Glomerular visceral epithelial cell (primary cell): ENCODE measurements around the gene ENG.
"Not testable (repeated sequence)": the region's sequence is repeated elsewhere in the genome, so short reads cannot be mapped to it uniquely, and the experiment has no call there.

Source experiments
- DNase-seq: peaks from one replicate; pipeline ENCODE4 v3.0.0-alpha.2; 2016; ENCODE audit errors: extremely low spot score

Gene ENG

DNA sequence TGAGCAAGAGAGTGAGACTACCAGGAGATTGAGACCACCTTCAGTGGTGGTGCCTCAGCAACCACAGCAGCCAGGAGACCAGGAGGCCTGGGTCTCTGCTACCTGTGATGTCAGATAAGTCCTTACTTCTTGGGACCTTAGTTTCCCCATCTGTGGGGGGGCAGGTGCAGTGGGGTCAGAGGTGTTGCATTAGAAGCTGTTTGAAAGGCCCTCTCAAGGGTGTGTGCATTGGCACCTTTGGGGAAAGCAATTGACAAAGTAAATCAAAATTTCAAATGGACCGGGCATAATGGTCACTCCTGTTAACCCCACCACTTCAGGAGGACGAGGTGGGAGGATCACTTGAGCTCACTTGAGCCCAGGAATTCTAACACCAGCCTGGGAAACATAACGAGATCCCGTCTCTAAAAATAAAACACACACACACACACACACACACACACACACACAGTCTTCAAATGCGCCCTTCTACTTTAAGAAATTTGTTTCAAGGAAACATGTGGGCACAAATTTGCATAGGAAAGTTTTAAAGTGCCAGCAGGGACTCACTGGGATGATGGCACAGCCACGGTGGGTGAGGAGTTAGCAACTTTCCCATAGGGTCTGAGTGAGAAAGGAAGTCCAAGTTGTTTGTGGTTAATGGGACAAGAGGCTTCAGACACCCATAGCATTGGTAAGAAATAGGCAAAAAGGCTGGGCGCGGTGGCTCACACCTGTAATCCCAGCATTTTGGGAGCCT, 24.4 kb upstream of the ENG start:
- DNase-seq, result no peak

DNA sequence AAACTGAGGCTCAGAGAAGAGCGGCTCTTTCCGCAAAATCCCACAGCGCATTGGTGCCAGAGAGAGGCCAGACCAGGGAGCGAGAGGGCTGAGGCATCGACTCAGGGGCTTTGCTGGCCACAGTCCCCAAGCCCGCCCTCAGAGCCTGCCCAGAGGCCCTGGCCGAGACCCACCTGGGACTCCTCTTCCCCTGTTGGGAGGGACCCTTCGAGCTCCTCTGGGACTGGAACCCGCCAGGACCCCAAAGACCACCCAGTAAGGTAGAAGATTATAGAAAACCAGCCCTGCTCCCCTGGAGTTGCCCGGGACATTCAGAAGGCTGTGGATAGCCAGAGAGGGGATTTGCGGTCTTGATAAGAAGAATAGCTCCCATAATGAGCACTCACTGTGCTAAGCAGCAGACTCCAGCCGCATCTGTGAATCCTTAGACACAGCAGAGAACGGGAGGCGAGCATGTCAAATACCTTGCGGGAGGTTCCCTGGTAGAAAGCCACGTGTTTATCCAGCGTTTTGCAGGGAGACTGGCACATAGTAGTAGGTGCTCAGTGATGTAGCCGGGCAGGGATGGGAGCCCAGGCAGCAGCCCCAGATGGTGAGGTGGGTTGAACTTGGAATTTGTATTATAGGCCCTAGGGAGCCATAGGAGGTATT, 23.7 kb upstream of the ENG start:
- no peak for DNase-seq

DNA sequence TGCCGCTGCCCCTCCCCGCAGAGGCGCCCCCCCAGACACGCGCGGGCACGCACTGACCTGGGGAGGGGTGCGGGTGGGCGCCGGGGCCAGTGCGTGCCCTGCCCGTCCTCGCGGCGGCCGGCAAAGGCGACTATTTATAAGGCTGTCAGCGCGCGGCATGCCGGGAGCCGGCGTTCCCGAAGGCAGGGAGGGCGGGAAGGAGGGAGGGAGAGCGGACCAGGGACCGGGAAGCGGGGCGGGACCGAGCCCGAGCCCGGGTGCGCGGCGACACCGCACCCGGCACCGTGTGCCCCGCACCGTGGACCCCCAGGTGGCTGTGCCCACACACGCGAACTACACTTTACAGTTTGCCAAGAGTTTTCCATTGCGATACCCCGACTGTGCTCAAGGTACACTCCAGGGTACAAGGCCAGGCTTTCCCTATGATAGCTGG, 23.1 kb upstream of the ENG start, which contains the start of gene AK1:
Gene AK1, minus strand, starts transcription at position 110 of the 433 bp plus-strand sequence. CDS start 3,058 bp downstream, outside the sequence.
- DNase-seq, result peak; percentile 68

DNA sequence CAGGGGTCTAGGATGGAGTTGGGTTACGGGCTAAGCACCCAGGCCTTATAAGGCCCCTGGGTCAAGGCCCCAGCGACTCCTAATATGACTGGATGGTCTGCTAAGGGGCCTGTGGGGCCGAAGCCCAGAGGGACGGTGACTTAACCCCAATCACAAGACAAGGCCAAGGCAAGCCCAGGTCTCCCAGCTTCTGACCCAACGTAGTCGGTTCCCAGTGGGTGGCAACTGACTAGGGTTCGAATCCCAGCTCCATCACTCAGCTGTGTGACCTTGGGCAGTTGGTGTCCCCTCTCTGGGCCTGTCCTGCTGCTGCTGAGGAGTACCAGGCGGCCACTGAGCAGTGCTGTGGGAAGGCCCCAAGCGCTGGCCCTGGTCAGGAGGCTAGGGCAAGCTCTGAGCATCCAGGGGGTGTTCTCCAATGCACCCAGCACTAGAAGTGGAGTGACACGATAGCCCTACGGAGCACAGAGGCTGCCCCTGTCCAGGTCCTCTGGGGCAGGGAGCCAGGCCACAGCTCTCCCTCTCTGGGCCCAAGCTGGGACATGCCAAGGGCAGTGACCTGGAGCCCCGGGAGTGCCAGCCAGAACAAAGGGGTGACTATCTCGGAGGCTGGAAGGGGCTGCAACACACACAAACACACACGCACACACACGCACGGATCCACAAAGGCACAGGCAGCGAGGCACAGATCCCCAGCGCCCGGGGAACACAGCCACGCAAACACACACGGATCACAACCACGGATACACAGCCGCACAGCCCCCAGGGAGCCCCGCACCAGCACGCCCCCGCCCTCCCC, 22.5 kb upstream of the ENG start:
- DNase-seq, result no peak

DNA sequence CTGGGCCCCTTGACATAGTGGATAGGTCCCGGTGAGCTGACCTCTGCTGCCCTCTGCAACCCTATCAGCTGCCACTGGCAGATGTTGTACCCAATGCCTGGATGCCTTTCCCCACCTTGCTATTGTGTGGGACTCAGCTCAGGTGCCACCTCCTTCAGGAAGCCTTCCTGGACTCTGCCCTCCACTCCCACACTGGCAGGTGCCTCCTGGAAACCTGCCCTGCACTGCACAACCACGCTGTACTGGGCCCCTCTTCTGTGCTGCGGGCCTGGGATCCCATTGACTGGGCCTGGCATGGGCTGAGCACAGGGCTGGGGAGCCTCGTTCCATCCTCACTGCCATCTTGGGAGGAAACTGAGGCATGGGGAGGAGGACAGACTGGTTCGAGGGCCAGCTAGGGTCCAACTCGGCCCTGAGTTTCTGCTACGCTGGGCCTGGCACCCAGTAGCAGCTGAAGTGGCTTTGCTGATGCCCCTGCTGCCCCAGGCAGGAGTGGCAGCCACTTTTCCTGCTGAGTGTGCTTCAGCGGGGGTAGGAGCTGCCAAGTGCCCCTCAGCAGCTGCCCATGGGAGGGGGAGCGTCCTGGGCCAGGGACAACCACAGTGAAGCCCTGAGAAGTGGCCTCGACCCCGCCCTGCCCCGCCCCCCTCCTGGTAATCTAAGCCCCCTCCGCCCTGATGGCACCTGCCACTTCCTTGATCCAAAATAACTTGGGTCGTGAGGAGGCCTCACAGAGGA, 21.7 kb upstream of the ENG start:
- DNase-seq, result no peak

- no peak for DNase-seq
These were observed 21.0 kb upstream of the ENG start for GRCh38 chr9:127875306-127875966.

GRCh38 chr9:127874301-127875221, 20.1 kb upstream of the ENG start:
- DNase-seq, result no peak

DNA sequence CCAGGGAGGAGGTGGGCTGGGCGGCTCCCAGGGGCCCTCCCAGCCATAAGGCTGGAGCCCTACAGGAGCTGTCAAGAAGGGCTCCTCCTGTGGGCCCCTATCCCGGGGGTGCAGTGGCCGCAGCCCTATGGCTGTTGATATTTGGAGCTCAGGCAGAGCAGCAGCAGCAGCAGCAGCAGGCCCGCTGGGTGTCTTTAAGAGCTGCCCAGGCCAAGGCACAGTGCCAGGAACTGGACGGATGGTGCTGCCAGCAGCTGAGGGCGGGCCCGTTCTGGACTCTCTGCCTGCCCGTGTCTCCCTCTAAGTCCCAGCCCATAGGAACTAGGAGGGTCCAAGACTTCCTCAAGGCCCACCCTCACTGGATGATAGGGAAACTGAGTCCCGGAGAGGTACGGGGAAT, 19.4 kb upstream of the ENG start:
- DNase-seq, result no peak

GRCh38 chr9:127873223-127873691, 18.8 kb upstream of the ENG start:
- DNase-seq, result no peak

DNA sequence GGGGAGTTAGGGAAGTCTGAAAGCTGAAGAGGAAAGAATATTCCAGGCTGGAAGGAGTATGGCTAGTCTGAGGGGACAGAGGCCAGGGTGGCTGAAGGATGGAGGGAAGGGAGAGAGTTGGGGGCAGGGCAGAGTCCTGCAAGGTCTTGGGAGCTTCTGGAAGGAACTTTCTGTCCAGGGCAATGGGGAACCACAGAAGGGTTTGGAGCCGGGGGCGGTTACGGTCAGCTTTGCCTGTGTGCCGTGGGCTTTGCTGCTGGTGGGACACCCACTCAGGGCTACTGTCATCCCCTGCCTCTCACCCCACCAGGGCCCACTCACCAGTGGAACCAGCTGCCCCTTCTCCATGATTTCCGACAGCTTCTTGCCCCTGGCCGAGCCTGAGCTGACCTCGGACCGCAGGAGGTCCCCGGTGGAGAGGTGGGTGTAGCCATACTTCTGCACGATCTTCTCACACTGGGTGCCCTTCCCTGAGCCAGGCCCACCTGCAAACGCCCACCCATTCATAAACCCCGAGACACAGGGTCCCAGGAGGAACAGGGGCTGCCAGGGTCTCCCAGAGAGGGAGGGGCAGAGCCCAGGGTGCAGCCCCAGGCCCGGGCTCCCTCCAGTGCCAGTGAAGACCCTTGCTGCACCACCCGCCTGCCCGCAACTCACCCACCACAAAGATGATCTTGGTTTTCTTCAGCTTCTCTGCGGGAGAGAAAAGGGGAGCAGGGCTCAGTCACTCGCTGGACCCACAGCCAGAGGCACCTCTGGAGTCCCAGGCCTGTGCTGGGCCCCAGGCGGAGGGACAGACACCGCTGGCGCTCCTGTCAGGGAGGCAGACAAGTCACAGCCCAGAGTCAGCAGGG, 18.1 kb upstream of the ENG start:
- no peak for DNase-seq

DNA sequence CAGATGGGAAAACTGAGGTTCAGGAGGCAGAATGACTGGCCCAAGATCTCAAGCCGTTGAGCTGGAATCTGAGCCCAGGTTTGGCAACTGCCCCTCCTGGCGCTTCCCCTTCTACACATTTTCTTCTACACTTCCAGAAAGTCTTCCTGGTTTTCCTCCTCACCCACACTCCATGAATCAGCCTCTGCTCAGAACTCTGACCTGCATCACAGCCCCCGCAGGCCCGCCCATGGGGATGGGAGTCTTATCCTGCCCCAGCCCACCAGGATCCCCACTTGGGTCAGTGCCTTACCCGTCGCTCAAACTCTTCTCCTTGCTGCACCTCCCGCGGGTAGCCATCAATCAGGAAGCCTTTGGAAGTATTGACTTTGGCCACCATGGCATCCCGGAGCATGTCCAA, 17.1 kb upstream of the ENG start:
- DNase-seq, result no peak

DNA sequence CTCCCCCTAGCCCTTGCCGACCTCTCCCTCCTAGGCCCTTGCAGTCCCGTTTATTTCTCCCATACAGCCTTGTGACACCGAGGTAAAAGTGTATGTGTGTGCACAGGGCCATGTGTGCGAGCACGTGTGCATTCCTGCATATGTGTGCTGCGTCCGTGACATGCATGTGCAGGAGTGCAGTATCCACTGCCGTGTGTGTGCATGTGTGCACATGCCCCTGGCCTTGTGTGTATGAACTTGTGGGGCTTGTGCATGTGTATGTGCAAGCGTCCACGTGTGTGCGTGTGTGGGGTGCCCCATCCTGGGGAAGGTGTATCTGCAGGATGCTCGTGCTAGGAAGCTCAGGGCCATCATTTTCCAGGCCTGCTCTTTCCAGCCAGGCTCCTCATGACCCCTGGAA, 16.4 kb upstream of the ENG start:
- no peak for DNase-seq

DNA sequence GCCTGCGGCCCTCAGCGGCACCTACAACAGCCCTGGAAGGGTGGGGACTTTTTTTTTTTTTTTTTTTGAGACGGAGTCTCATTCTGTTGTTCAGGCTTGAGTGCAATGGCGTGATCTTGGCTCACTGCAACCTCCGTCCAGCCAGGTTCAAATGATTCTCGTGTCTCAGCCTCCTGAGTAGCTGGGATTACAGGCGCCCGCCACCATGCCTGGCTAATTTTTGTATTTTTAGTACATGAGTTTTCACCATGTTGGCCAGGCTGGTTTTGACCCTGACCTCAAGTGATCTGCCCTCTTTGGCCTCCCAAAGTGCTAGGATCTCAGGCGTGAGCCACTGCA, 15.7 kb upstream of the ENG start:
- DNase-seq, result not testable (repeated sequence)

GRCh38 chr9:127869310-127870152, 15.1 kb upstream of the ENG start:
- DNase-seq, result peak; percentile 87

GRCh38 chr9:127868278-127868902, 13.9 kb upstream of the ENG start:
- DNase-seq, result no peak

DNA sequence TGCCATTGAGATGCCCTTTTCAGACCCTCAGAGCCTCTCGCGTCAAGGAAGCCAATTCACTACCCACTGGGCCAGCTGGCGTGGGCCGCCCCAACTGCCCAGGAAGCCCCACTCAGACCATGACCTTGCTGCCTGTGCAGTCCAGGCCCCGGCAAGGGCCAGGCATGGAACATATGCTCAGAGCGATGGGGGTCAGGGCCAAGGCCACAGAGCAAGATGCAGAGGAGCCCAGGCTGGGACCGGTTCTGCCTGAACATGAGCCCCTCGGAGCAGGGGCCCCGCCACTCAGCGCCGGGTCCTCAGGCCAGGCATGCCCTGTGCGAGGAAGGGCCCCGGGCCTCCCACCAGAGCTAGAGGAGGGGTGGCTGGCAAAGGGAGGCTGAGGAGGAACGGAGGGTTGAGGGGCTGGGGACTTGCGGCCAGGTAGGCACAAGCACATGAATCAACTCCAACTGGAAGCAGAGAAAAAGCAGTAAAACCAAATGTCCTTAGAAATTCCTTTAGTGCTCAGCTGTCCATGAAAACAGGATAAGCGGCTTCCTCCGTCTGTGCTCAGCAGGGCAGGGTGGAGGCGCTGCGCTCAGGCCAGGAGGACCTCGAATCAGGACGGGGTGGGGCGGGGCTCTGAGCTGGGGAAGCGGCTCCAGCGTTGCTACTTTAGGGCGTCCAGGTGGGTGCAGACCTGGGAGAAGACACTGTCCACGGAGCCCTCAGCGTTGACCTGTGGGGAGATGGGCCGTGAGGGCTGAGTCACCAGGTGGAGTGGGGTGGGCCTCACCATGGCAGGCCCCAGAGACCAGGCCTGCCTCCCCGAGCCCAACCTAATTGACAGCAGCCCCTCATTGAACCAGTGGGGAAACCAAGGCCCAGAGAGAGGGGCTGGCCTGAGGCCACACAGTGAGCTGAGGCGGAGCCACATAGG, 13.2 kb upstream of the ENG start:
- DNase-seq, result no peak

DNA sequence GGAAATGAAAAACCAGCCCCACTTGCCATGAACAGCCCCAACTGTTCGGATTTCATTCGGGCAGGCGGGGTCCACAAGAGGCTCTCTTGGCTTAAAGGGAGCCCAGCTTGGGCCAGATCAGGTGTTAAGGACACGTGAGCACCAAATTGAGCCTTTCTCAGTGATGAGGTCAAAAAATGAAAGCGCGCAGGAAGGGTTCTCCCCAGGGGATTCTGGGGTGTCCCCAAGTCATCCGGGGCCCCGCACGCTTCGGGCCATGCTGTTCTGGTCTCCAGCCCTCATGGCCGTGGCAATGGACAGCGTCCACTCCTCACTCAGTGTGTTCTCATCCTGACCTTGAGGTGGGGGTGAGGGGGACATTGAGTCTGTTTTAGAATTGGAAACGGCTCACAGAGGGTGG, 12.1 kb upstream of the ENG start:
- no peak for DNase-seq
